Panc1 (cell line): ENCODE data around the gene STOM. TPM values are rescaled to one million over a fixed set of nuclear protein-coding genes. Genes with fewer than 3 reads are reported as not detected.

Experiments
- ATAC-seq: fragments of 200-7000 bp; cut with Tn5 transposase; 2 replicates; pipeline ENCODE4 v1.9.1; 2020; ENCODE audit warnings: mild to moderate bottlenecking, moderate library complexity
- BruUV-seq: library from RNA; stranded (reverse); fragments of 400-500 nt; replicated peaks from 2 replicates; lab custom pipeline; 2021; lab: Mats Ljungman, UMichigan
- CTCF ChIA-PET: fragments of 300-600 bp; sonication (Branson Sonifier 250); formaldehyde crosslinking; loops from one replicate; lab custom pipeline; 2022; ENCODE audit warnings: antibody characterized with exemption; lab: Charles Lee
- POLR2A ChIA-PET: fragments of 300-600 bp; sonication (Branson Sonifier 250); formaldehyde crosslinking; loops from one replicate; lab custom pipeline; 2022; ENCODE audit warnings: antibody characterized with exemption; lab: Charles Lee
- DNase-seq: peaks from one replicate; pipeline ENCODE4 v3.0.0-alpha.2; 2010; ENCODE audit warnings: low read depth, low spot score
- H3K27ac ChIP-seq: 2 replicates; pipeline ENCODE4 v1.5.1; 2011; ENCODE audit warnings: mild to moderate bottlenecking, low read length, inconsistent platforms
- H3K27me3 ChIP-seq: fragments of 200-500 bp; sonication (Bioruptor generic); 2 replicates; pipeline ENCODE4 v1.6.0; 2014; ENCODE audit warnings: low read length, inconsistent platforms; ENCODE audit not compliant: control insufficient read depth, insufficient read depth
- H3K36me3 ChIP-seq: fragments of 200-500 bp; sonication (Bioruptor generic); 2 replicates; pipeline ENCODE4 v1.5.1; 2014; ENCODE audit warnings: inconsistent platforms, mild to moderate bottlenecking, low read length, moderate library complexity; ENCODE audit not compliant: control insufficient read depth, insufficient read depth
- H3K4me1 ChIP-seq: 2 replicates; pipeline ENCODE4 v1.5.1; 2011; ENCODE audit warnings: inconsistent platforms, mild to moderate bottlenecking, low read length, moderate library complexity; ENCODE audit not compliant: control insufficient read depth, insufficient read depth
- H3K4me3 ChIP-seq, 2 experiments: 2 replicates each; pipeline ENCODE4 v1.5.1; 2011 to 2012; ENCODE audit warnings: low read depth in 2 of 2, low read length in 2 of 2, mild to moderate bottlenecking in 2 of 2, inconsistent platforms in 1 of 2, moderate library complexity in 1 of 2
- H3K9me3 ChIP-seq: fragments of 200-500 bp; sonication (Bioruptor generic); 2 replicates; pipeline ENCODE4 v1.5.1; 2014; ENCODE audit warnings: low read depth, mild to moderate bottlenecking, inconsistent platforms, low read length, moderate library complexity; ENCODE audit not compliant: control insufficient read depth, insufficient read depth
- CTCF ChIP-seq: fragments of 450-650 bp; IDR thresholded peaks from 2 replicates; pipeline ENCODE4 v1.5.1; 2017; ENCODE audit warnings: mild to moderate bottlenecking
- POLR2AphosphoS5 ChIP-seq: IDR thresholded peaks from 2 replicates; pipeline ENCODE4 v1.6.1; 2012; ENCODE audit warnings: mild to moderate bottlenecking, low read depth, low read length, moderate library complexity
- REST ChIP-seq, 2 experiments: IDR thresholded peaks; 2 replicates each; pipeline ENCODE4 v1.6.1; 2011 to 2012; ENCODE audit warnings: low read depth in 2 of 2, control low read depth in 1 of 2, low read length in 1 of 2, mild to moderate bottlenecking in 1 of 2, moderate library complexity in 1 of 2; ENCODE audit not compliant: insufficient read depth in 1 of 2
- SIN3A ChIP-seq: IDR thresholded peaks from 2 replicates; pipeline ENCODE4 v1.6.1; 2012; ENCODE audit warnings: low read depth, mild to moderate bottlenecking, low read length, moderate library complexity, borderline replicate concordance; ENCODE audit not compliant: insufficient read depth
- TCF7L2 ChIP-seq: IDR thresholded peaks from 2 replicates; pipeline ENCODE4 v1.6.1; 2011; ENCODE audit warnings: mild to moderate bottlenecking, low read depth, low read length, inconsistent platforms
- in situ Hi-C: cut with HindIII; loops from 2 replicates; pipeline ENCODE4 v1.10.0; 2016; ENCODE audit warnings: low sequenced_read_pairs, low pct_unique_long_range_greater_than_20kb
- intact Hi-C: fragments of 100-400 bp; cut with micrococcal nuclease; formaldehyde crosslinking; loops from one replicate; pipeline ENCODE4 v1.10.0; 2022; ENCODE audit not compliant: unreplicated experiment
- total RNA-seq: library from RNA; stranded (reverse); gene quantifications from one replicate; pipeline ENCODE4 v1.2.1, GENCODE V29; 2021; ENCODE audit not compliant: unreplicated experiment

The STOM gene
- total RNA-seq, 1 experiment from 2014 or later, result 81.2 TPM

GRCh38 chr9:121328876-121329681 lies 41.0 kb downstream of the STOM start:
- ATAC-seq (no peak), DNase-seq (no peak)
- in situ Hi-C loops, result no loop called here
- no peaks in the 10 kb centered on the region for H3K9me3 ChIP-seq
- peaks cover 8% of the 10 kb centered on the region for H3K36me3 ChIP-seq
- no peaks in the 10 kb centered on the region for H3K27me3 ChIP-seq
- no peaks in the 10 kb centered on the region for H3K4me1 ChIP-seq
- no TSS peak for BruUV-seq
- ChIA-PET CTCF (no interaction called here), POLR2A (no interaction called here)
- no peak overlapping the region for H3K27ac ChIP-seq
- no peak overlapping the region for H3K4me3 ChIP-seq
- TF ChIP-seq SIN3A (no peak), REST (IDR thresholded peaks at IDR 0.05; ENCODE audit: insufficient read depth in 1 of 2, low read depth in 2 of 2, low read length in 1 of 2) (no peak), CTCF (no peak), POLR2AphosphoS5 (no peak), TCF7L2 (no peak)
- intact Hi-C loops, result no loop called here

GRCh38 chr9:121328476-121328875 lies 41.6 kb downstream of the STOM start:
- Histone ChIP-seq H3K27me3 (no peaks in the 10 kb centered on the region), H3K9me3 (no peaks in the 10 kb centered on the region), H3K27ac (no peak overlapping the region), H3K36me3 (peaks cover 8% of the 10 kb centered on the region), H3K4me1 (no peaks in the 10 kb centered on the region), H3K4me3 (no peak overlapping the region)
- TF ChIP-seq POLR2AphosphoS5, result no peak
- TF ChIP-seq SIN3A, result no peak
- TF ChIP-seq TCF7L2, result no peak
- no peak for TF ChIP-seq REST (IDR thresholded peaks at IDR 0.05; ENCODE audit: insufficient read depth in 1 of 2, low read depth in 2 of 2, low read length in 1 of 2)
- TF ChIP-seq CTCF, result no peak
- in situ Hi-C loops (no loop called here), intact Hi-C loops (no loop called here)
- POLR2A ChIA-PET, result no interaction called here
- CTCF ChIA-PET, result no interaction called here
- no peak for ATAC-seq
- DNase-seq, result no peak
- BruUV-seq, result no TSS peak
